Chondrocyte (in vitro differentiated cells): Measurements from ENCODE around the gene SECTM1. TPM values are rescaled to one million over a fixed set of nuclear protein-coding genes. Genes with fewer than 3 reads are reported as not detected.

Source experiments
- DNase-seq: peaks from one replicate; pipeline ENCODE4 v3.0.0; 2021; ENCODE audit warnings: mixed read lengths, low spot score
- H3K27ac Mint-ChIP-seq: one replicate; pipeline ENCODE4 v1.8.0; 2021; ENCODE audit warnings: mild to moderate bottlenecking, moderate library complexity, mixed read lengths; ENCODE audit not compliant: unreplicated experiment
- H3K27me3 Mint-ChIP-seq: 2 replicates; pipeline ENCODE4 v1.8.0; 2021; ENCODE audit warnings: low read depth, mixed read lengths
- H3K36me3 Mint-ChIP-seq: 2 replicates; pipeline ENCODE4 v1.8.0; 2021; ENCODE audit warnings: low read depth, mixed read lengths
- H3K4me1 Mint-ChIP-seq: 2 replicates; pipeline ENCODE4 v1.8.0; 2021; ENCODE audit warnings: low read depth, mild to moderate bottlenecking, mixed read lengths
- H3K4me3 Mint-ChIP-seq: one replicate; pipeline ENCODE4 v1.8.0; 2021; ENCODE audit warnings: mild to moderate bottlenecking, moderate library complexity, mixed read lengths; ENCODE audit not compliant: unreplicated experiment
- H3K9me3 Mint-ChIP-seq: 2 replicates; pipeline ENCODE4 v1.8.0; 2021; ENCODE audit warnings: low read depth, mixed read lengths
- CTCF ChIP-seq: fragments of 200-600 bp; sonication (generic); IDR thresholded peaks from 2 replicates; pipeline ENCODE4 v1.5.0; 2021; ENCODE audit warnings: antibody characterized with exemption, mild to moderate bottlenecking, moderate library complexity
- total RNA-seq: library from RNA; stranded (reverse); gene quantifications from 3 replicates; pipeline ENCODE4 v1.2.1, GENCODE V29; 2021

Gene SECTM1
- total RNA-seq, 1 donor from 2014 or later = 2.1 TPM

GRCh38 chr17:82301300-82301915 is 32.2 kb downstream of the SECTM1 start:
- H3K4me3 Mint-ChIP-seq = no peak overlapping the region
- no peaks in the 10 kb centered on the region for H3K27me3 Mint-ChIP-seq
- no peaks in the 10 kb centered on the region for H3K36me3 Mint-ChIP-seq
- DNase-seq = no peak
- H3K4me1 Mint-ChIP-seq = peaks cover 24% of the 10 kb centered on the region
- no peak for TF ChIP-seq CTCF
- no peak overlapping the region for H3K27ac Mint-ChIP-seq
- no peaks in the 10 kb centered on the region for H3K9me3 Mint-ChIP-seq

- peaks cover 24% of the 10 kb centered on the region for H3K4me1 Mint-ChIP-seq
- H3K36me3 Mint-ChIP-seq = no peaks in the 10 kb centered on the region
- H3K9me3 Mint-ChIP-seq = no peaks in the 10 kb centered on the region
- H3K27me3 Mint-ChIP-seq = no peaks in the 10 kb centered on the region
- DNase-seq = peak; percentile 94
- TF ChIP-seq CTCF = peak; percentile 86
- H3K27ac Mint-ChIP-seq = no peak overlapping the region
- H3K4me3 Mint-ChIP-seq = no peak overlapping the region
Observed at GRCh38 chr17:82300707-82301270, 32.8 kb downstream of the SECTM1 start.

- Mint-ChIP-seq H3K4me1 (peaks cover 24% of the 10 kb centered on the region), H3K27me3 (no peaks in the 10 kb centered on the region), H3K27ac (no peak overlapping the region), H3K4me3 (no peak overlapping the region), H3K36me3 (no peaks in the 10 kb centered on the region), H3K9me3 (no peaks in the 10 kb centered on the region)
- no peak for TF ChIP-seq CTCF
- DNase-seq = no peak
Observed at GRCh38 chr17:82300228-82300627, 33.3 kb downstream of the SECTM1 start.

- H3K4me3 Mint-ChIP-seq = no peak overlapping the region
- TF ChIP-seq CTCF = no peak
- H3K27ac Mint-ChIP-seq = no peak overlapping the region
- no peaks in the 10 kb centered on the region for H3K27me3 Mint-ChIP-seq
- H3K4me1 Mint-ChIP-seq = peaks cover 28% of the 10 kb centered on the region
- DNase-seq = no peak
- no peaks in the 10 kb centered on the region for H3K9me3 Mint-ChIP-seq
- H3K36me3 Mint-ChIP-seq = no peaks in the 10 kb centered on the region
Observed at GRCh38 chr17:82299452-82299851, 34.1 kb downstream of the SECTM1 start.

GRCh38 chr17:82298538-82299421 is 34.8 kb downstream of the SECTM1 start:
- no peaks in the 10 kb centered on the region for H3K9me3 Mint-ChIP-seq
- H3K27me3 Mint-ChIP-seq = no peaks in the 10 kb centered on the region
- H3K36me3 Mint-ChIP-seq = no peaks in the 10 kb centered on the region
- no peak for TF ChIP-seq CTCF
- DNase-seq = no peak
- no peak overlapping the region for H3K4me3 Mint-ChIP-seq
- H3K27ac Mint-ChIP-seq = peak overlapping the region; percentile 97
- H3K4me1 Mint-ChIP-seq = peaks cover 33% of the 10 kb centered on the region
